Stimulated activated CD8-positive, alpha-beta memory T cell treated with anti-CD3 and anti-CD28 coated beads, Interleukin-7, amount 100 ng/mL, for 24 hours (primary cell): ENCODE results near the gene MNAT1.

Experiments
- DNase-seq: peaks from one replicate; pipeline ENCODE4 v3.0.0-alpha.2; 2020; ENCODE audit warnings: low read depth

Gene MNAT1

GRCh38 chr14:60968099-60968498, 233.5 kb downstream of the MNAT1 start:
- no peak for DNase-seq

- no peak for DNase-seq
These were observed 234.1 kb downstream of the MNAT1 start for GRCh38 chr14:60968671-60969070.

- no peak for DNase-seq
These were observed 235.6 kb downstream of the MNAT1 start for GRCh38 chr14:60970146-60970545.

GRCh38 chr14:60971271-60971670, 236.7 kb downstream of the MNAT1 start:
- DNase-seq = no peak

- DNase-seq = no peak
These were observed 237.7 kb downstream of the MNAT1 start for GRCh38 chr14:60972295-60972694.

- DNase-seq = no peak
These were observed 238.5 kb downstream of the MNAT1 start for GRCh38 chr14:60973070-60973469.

- no peak for DNase-seq
These were observed 239.6 kb downstream of the MNAT1 start for GRCh38 chr14:60974090-60974651.

- no peak for DNase-seq
These were observed 241.0 kb downstream of the MNAT1 start for GRCh38 chr14:60975551-60975950.

- no peak for DNase-seq
These were observed 243.3 kb downstream of the MNAT1 start for GRCh38 chr14:60977847-60978246.

- peak; percentile 83 for DNase-seq
These were observed 246.5 kb downstream of the MNAT1 start, which contains the start of the genes SLC38A6 and TRMT5 for GRCh38 chr14:60980811-60981632. SLC38A6 (plus strand) TSS chr14:60981245; CDS start chr14:60981278, 33 bp downstream. TRMT5 (minus strand) TSS chr14:60981079; CDS start chr14:60980973, 106 bp downstream.

GRCh38 chr14:60981633-60982455, 247.3 kb downstream of the MNAT1 start:
- DNase-seq = no peak

- no peak for DNase-seq
These were observed 249.6 kb downstream of the MNAT1 start for GRCh38 chr14:60984196-60984595.

GRCh38 chr14:60986500-60986899, 251.9 kb downstream of the MNAT1 start:
- no peak for DNase-seq

GRCh38 chr14:60989599-60989998, 255.0 kb downstream of the MNAT1 start:
- no peak for DNase-seq

- no peak for DNase-seq
These were observed 264.1 kb downstream of the MNAT1 start for GRCh38 chr14:60998617-60999016.

GRCh38 chr14:60999536-60999935, 265.0 kb downstream of the MNAT1 start:
- DNase-seq = no peak

GRCh38 chr14:61003571-61003970, 269.0 kb downstream of the MNAT1 start:
- DNase-seq = no peak

GRCh38 chr14:61019537-61019936, 285.0 kb downstream of the MNAT1 start:
- no peak for DNase-seq
